ENCODE data around the gene ZCCHC14.
"Not testable (repeated sequence)": the region's sequence is repeated elsewhere in the genome, so short reads cannot be mapped to it uniquely, and the experiment has no call there.

Gene ZCCHC14

DNA sequence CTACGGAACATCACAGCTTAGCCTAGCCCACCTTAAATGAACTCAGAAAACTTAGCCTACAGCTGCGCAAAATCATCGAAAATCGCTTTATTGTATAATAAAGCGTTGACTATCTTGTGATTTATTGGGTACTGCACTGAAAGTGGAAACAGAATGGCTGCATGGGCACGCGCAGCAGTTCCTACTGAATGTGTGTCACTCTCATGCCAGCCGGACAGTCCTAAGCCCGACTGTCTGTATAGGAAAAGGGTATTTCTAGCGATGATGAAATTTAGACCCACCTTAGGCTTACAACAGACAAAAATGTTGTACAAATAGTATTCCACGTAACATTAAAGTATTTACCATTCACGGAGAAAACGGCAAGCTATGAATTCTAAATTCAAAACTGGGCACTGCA lies 118.5 kb downstream of the ZCCHC14 start:
- DNase-seq = no peak

DNA sequence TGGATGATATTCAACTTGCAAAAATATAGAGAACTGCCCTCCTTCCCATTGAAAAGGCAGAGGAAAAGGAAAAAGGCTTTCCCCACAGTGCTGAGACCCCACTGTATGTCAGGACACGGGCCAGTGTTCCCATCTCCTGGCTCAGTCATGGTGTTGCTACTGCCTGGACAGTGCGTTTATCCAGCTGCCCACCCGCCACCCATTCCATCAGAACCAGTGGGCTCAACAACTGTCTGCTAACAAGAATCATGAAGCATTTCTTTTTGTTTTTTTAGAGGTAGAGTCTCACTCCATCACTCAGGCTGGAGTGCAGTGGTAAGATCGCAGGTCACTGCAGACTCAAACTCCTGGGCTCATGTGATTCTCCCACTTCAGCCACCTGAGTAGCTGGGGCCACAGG lies 120.5 kb downstream of the ZCCHC14 start:
- DNase-seq = no peak

DNA sequence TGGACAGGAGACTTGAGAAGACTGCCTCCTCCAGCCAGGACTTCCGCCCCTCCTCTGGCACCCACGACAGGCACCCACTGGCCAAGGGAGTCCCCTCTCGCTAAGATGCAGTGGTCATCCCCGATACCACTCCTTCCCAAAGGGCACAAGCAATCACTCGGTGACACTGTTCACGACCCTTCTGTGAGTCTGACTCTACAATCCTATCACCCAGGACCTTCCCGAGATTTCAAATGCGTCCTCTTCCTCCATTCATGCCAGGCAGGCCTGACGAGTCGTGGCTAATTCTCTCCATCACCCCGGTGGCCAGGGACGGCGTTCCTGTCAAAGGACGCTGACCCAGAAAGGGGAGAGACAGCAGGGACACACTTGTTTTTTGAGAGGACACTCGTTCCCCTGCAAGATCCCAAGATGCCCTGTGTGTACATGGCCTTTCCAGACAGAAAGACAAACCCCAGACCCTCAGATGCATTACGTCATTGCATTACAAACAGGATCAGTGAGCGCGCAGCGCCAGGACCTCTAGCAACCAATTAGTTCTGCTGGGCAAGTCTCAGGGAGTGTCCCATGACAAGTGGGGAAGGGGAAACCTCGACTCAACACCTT lies 121.5 kb downstream of the ZCCHC14 start:
- DNase-seq = no peak

DNA sequence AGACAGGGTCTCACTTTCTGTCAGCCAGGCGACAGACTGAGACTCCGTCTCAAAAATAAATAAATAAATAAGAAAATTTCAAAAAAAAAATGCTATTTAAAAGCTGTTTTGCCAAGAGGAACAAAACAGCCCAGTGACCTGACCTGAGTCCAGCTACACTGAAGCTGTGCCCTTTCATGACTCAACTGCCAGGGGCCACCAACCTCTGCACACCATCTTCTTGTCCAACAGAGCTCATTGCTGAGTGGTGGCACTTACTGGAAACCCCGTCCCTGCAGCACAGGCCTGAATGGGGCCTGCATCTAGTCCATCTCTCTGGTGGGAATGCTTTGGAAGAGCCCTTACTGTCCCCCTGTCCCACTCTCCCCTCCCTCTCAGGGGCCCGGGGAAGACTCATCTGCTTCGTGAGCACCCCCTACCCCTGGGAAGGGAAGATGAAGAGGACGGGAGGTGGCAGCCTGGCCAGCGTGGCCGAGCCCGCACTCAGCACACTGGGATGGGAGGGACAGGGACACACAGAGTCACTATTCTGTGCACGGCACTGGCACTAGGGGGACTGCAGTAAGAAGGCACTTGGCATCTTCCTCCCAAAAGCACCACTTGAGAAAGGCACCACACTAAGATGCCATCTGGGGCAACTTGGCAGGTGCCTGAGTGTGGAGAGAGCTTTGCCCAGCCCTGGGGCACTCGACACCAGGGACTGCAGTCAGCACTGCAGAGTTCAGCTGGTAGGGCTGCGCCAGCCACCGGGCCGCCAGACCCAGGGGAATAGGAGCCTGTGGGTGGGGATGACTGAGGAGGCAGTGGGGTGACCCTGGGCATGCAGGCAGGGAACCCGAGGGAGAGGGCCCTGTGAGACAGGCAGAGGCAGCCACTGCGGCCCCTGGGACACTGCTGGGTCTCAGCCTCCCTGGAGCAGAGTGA lies 122.8 kb downstream of the ZCCHC14 start:
- no peak for DNase-seq

DNA sequence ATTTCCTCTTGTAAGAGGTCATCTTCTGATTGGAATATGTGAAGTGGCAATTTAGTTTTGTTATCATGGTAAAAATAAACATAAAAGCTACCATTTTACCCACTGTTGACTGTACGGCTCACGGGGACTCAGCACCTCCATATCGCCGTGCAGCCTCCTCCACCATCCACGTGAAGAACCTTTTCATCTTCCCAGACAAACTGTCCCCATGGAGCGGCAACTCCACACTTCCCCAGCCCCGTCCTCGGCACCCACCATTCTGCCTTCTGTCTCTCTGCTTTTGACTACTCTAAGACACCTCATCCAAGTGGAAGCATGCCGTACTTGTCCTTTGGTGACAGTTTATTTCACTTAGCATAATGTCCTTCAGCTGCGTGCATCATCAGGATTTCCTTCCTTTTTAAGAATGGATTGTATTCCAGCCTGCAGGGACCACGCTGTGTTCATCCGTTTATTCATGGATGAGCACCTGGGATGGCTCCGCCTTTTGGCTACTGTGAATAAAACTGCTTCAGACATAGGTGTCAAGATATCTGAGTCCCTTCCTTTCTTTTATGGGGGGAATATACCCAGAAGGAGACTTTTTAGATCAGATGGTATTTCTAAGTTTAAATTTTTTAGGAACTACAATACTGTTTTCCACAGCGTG lies 123.6 kb downstream of the ZCCHC14 start:
- no peak for DNase-seq

DNA sequence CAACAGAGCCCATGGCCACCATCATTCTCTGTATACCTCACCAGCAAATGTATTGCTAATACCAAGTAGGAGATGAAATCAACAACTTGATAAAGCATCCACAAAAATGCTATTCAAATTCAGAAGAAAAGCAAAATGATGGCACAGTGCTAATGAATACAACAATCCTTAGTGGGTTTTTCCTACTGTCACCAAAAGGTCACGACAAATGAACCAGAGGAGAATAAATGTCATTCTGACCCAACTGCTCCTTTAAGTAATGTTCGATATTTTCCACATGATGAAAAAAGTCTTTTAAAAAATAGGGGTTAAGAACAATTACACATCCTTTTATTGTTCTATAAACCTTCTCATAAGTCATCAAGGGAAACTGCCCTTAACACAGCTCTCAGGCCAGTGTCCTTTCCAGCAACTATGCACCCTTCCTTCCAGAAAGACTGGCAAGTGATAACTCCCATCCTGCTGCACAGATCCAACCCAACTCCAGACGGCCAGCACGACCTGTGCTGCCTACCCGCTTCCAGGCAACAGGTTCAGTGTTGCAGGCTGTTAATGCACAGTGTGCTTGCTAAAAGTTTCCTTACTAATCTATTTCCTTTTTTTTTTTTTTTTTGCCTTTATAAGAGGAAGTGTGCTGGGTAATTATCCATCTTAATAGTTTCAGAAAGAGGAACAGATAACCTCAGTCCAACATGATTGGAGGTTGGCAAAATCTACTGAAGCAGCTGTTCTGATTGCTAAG lies 124.6 kb downstream of the ZCCHC14 start:
- DNase-seq = no peak

DNA sequence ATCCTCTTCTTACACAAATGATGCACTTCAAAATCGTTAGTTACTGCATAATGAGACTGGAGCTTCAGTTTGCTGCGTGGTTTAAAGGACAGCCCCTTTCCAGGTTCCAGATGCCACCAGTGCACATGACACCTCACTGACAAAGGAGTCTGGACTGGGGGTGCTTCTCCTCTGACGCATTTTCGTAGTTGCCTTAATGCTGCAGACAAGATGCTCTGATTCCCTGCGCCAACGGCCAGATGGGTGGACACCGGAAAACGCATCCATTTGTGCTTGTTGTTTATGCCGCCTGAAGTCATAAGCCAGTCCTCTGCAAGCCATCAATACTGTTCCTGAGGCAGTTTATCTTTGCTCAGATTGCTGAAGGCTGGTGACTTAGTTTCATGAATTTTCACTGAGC lies 125.3 kb downstream of the ZCCHC14 start:
- no peak for DNase-seq

DNA sequence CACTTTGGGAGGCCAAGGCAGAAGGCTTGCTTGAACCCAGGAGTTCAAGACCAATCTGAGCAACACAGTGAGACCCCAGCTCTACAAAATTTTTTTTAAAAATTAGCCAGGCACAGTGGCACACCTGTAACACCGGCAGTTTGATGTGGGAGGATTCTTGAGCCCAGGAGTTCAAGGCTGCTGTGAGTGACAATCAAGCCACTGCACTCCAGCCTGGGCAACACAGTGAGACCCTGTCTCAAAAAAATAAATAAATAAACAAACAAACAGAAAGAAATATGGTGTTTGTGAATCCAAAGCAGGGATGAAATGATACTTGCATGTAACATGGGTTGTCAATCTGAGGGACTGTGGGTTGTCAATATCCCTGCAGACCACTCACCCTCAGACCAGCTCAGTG lies 125.9 kb downstream of the ZCCHC14 start:
- no peak for DNase-seq

DNA sequence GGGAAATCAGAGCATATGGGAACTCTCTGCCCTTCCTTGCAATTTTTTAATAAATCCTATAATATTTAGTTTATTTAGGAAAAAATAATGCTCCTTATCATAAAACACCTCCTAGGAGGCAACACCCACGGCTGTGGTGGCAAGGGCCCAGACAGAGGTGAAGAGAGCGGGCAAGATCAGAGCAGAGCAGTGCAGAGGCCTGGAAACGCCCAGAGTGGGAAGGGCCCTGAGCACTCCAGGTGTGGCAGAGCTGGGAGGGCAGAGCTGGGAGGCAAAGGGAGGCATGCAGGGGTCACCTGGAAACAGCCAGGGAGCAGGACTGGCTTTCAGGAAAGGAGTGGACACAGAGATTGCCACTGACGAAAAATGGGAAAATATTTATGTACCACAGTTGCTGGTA lies 126.5 kb downstream of the ZCCHC14 start:
- DNase-seq = no peak

DNA sequence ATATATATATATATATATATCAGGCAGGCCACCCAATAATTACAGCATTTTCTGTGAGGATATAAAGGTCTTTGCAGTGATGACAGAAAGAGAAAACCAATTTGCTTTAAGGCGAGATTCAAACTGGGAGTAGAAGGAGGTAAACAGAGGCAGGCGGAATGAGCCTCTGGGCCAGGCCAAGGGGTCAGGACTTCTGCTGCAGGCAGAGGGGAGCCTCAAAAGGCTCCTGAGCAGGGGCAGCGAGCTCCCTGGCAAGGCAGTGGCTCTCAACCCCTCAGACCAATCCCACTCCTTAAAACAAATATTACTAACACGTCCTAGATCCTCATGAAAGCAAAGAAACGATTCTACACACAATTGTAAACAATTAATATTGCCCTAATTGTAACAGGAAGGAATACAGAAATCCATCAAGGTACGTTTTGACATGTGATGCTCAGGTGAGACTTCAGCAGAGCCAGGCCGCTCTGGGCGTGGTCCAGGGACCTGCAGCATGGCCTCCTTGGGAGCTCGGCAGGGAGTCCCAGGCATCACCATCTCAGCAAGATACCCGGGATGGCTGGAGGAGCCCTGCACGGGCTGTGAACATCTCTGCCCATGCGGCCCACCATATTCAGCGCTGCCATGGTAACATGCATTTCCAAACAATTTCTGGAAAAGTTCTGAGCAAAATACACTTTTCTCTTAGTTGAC lies 127.7 kb downstream of the ZCCHC14 start:
- no peak for DNase-seq

DNA sequence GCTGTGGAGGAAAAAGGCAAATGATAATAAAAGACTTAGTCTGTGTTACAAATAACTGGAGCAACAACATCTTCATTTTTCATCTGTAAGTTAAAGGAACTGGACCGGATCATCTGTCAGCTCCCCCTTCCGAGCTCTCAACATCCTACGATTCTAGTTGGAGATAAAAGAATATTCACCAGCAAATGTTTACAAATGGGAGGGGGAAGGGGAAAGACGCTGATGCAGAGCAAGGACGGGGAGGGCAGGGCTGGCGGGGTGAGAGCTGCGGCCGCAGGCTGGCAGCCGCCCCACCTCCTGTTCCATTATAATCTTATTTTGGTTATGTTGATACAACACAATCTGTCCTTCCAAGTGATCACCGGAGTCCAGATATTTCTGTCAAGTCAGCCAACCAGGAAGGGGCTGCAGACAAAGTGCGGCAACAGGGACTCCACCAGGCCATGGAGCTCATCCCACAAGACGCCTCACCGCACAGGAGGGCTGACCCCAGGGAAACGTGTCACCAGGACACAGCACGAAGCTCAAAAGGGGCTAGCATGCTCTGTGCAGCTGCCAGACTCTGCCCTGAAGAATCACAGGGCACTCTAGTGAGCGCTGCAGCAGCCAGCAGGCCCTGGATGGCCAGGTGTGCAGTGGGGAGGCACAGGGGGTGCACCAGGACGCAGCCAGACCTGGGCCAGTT lies 128.9 kb downstream of the ZCCHC14 start:
- no peak for DNase-seq

DNA sequence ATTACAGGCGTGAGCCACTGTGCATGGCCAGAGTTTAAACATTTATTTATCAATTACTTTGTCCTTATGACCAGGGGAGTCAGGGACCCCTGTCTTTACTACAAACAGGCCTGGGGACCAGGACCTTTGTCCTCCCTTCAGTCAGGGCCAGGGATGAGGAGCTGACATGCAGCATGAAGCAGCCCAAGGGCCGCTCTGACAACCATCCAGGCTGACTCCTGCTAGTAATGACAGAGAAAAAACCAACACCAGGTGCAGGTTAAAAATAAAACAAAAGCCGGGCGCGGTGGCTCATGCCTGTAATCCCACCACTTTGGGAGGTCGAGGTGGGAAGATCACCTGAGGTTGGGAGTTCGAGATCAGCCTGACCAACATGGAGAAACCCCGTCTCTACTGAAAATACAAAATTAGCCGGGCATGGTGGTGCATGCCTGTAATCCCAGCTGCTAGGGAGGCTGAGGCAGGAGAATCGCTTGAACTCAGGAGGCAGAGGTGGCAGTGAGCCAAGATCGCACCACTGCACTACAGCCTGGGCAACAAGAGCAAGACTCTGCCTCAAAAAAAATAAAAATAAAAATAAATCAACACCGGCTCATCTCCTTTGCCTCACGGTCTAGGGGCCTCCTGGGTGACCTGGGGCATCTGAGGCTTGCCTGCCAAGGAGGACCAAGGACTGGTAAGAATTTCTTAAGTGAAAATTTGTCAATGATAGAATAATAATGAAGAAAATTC lies 129.8 kb downstream of the ZCCHC14 start:
- DNase-seq = not testable (repeated sequence)

DNA sequence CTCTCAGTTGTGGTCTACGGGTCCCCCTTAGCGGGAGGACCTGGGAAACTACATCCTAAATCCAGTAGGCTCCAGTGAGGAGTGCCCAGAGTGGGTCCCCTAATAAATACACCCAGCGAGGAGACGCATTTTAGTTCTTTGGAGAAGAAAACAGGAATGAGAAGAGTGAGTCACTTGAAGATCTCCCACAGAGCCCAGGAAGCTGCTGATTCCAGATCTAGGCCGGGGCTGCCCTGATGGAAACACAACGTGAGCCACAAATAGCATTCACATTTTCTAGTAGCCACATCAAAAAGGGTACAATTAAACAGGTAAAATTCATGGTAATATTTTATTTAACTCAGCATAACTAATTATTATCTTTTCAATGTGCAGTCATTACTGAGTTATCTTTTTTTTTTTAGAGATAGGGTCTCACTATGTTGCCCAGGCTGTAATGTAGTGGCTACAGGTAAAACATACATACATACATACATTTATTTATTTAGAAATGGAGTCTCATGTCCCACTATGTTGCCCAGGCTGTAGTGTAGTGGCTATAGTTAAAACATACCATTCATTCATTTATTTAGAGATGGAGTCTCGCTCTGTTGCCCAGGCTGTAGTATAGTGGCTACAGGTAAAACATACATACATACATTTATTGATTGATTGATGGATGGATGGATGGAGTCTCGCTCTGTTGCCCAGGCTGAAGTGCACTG lies 130.8 kb downstream of the ZCCHC14 start:
- DNase-seq = no peak

DNA sequence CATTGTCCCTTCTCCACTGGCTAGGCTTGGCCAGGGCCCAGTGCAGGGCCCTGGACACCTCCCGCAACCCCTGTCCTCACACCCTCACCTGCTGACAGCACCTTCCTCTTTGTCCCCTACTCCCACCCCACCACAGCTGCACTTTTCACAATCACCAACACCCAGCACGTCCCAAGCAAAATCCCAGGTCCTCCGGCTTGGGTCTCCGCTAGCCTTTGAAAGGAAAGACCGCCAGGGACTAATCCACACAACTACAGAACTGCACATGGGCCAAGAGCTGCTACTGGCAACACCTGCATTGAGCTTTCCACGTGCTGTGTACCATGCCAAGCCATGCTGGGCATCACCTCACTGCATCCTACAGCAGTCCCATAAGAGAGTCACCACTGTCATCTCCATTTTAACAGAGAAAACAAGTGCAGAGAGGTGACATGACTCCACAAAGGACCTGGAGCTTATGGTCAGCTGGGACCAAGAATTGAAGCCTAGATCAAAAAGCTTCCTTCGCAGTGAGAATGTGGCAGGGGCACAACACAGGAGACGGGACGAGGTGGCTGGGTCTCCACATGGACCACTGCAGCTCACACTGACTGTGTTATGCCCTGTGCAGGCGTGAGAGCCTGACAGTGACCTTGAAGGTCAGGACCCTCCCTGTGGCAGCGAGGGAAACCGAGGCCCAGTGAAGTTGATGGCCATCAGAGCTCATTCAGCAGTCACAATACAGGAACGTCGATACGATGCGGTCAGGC lies 131.8 kb downstream of the ZCCHC14 start:
- no peak for DNase-seq

DNA sequence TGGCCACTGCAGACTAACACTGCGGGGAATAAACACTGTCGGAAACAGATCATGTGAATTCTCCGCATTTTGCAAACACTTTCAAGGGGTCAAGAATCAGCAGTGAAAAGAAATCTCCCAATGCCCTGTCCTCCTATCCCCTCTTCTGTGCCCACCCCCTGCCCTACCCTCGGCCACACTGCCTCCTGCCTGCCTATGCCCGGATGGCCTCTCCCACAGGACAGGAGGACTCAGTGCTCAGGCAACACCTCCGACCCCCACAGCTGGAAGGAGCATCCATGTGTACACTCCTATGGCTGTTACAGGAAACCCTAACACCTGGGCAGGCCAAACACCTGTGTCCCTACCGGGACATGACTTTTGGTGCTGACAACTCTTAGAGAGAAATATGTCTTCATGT lies 133.7 kb downstream of the ZCCHC14 start:
- DNase-seq = no peak

DNA sequence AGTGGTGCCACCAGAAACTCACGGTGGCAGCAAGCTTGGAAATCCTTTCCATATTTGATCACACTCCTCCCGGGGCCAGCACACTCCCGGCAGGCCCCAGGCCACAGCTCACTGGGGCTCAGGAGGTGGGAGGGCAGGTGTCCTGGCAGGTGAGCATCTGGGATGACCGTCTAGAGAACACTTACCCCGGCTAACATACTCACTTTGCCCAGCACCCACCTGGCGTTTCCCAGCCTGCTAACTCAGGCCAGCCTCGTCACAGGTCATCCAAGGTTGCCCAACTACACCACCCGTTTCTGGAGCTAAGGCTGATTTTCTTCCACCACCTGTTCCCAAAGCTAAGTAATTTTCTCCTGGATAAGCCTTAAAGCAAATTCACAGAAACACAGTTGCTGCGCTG lies 134.1 kb downstream of the ZCCHC14 start:
- DNase-seq = no peak

DNA sequence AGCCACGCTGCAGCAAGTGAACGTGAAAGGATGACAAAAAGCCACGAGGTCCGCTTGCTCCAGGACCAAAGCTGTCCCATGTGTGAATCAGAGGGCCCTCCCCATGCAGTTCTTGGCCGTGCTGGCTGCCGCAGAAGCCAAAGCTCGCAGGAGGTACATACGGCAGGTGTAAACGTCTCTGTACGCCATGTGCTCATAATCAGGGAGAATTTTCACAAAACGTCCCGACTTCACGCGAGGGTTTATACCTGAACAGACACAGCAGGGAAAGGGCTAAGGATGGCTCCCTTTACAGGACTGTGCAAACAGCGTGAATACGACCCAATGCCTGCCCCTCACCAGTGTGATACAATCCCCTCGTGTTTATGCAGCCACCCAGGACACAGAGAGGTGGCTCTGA lies 134.6 kb downstream of the ZCCHC14 start:
- no peak for DNase-seq

DNA sequence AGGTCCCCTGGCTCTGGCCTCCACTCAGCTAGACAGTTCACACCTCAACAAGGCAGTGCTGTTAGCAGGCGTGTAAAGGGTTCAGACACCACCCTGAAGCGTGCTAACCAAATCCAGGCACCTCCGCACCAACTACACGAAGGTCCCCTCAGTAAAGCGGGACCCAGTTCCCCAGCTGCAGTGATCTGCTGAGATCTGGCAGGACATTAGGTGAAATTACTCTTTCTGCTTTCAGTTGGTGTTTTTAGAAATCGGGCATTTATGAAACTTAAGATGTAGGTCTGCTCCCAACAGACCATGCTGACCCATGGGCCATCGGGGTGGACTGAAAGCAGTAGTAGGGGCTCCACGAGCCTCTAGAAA lies 136.4 kb downstream of the ZCCHC14 start:
- DNase-seq = no peak
